H1 (cell line): Measurements from ENCODE around the gene SLX4. TPM values are rescaled to one million over a fixed set of nuclear protein-coding genes. Genes with fewer than 3 reads are reported as not detected.

Experiments used
- FOSL1 ChIP-seq: IDR thresholded peaks from 2 replicates; pipeline ENCODE4 v1.6.1; 2011; ENCODE audit warnings: mild to moderate bottlenecking, low read depth, low read length, moderate library complexity; ENCODE audit not compliant: insufficient read depth
- polyA plus RNA-seq, 7 experiments: library from polyadenylated mRNA; depleted of rRNA in 3 of 7; stranded (reverse) in 5 of 7; unstranded in 2 of 7; fragments of >200 nt in 5 of 7; fragments of 200-250 nt in 2 of 7; gene quantifications; 1 replicate in 5 of 7; 2 replicates in 1 of 7; 4 replicates in 1 of 7; pipeline versions ENCODE4 v1.2.1 to v1.2.3, GENCODE V29; 2011 to 2013; ENCODE audit warnings: missing spikeins in 2 of 7, mixed read lengths in 2 of 7
- total RNA-seq: library from RNA; stranded (reverse); fragmentation: NEBNext Ultra II Directional; extraction: Animal tissue kit (Norgen Biotek cat#: 25700); gene quantifications from 2 replicates; pipeline ENCODE4 v1.2.1, GENCODE V29; 2021

The SLX4 gene
- total and polyA plus RNA-seq, 2 of the 8 experiments (the other 6 are each of a cell fraction or from before 2014, with no cell fraction given): 4.4 to 11.4 TPM

GRCh38 chr16:3581392-3581791 is 30.0 kb downstream of the SLX4 start (continued):
- TF ChIP-seq FOSL1: no peak
- TF ChIP-seq, all 59 proteins: peak for 0
